ENCODE measurements around the gene NKG7.

GRCh38 chr19:51394050-51394836 is 21.8 kb upstream of the NKG7 start:
- TF ChIP-seq POLR2A (IDR thresholded peaks at IDR 0.05), result no peak
- TF ChIP-seq CTCF (IDR thresholded peaks at IDR 0.05), result peak in 2 of 6 experiments; percentile 9 to 34
